Measurements from ENCODE around the gene ATP5MG.
"Not testable (repeated sequence)": the region's sequence is repeated elsewhere in the genome, so short reads cannot be mapped to it uniquely, and the experiment has no call there.

Gene ATP5MG

GRCh38 chr11:118406599-118407166, 5.3 kb downstream of the ATP5MG start:
- no peak for DNase-seq (ENCODE audit: low spot score)

GRCh38 chr11:118410055-118410745, 8.8 kb downstream of the ATP5MG start:
- DNase-seq (ENCODE audit: low spot score): no peak

- no peak for DNase-seq (ENCODE audit: low spot score)
These were observed 10.1 kb downstream of the ATP5MG start for GRCh38 chr11:118411530-118411929.

- no peak for DNase-seq (ENCODE audit: low spot score)
These were observed 11.5 kb downstream of the ATP5MG start for GRCh38 chr11:118412921-118413320.

- no peak for DNase-seq (ENCODE audit: low spot score)
These were observed 13.8 kb downstream of the ATP5MG start for GRCh38 chr11:118415062-118415738.

- peak; percentile 25 for DNase-seq (ENCODE audit: low spot score)
These were observed 14.3 kb downstream of the ATP5MG start for GRCh38 chr11:118415739-118416068.

GRCh38 chr11:118416900-118417299, 15.5 kb downstream of the ATP5MG start:
- not testable (repeated sequence) for DNase-seq (ENCODE audit: low spot score)

- no peak for DNase-seq (ENCODE audit: low spot score)
These were observed 16.4 kb downstream of the ATP5MG start for GRCh38 chr11:118417801-118418200.

GRCh38 chr11:118418766-118419165, 17.4 kb downstream of the ATP5MG start:
- DNase-seq (ENCODE audit: low spot score): no peak

- DNase-seq (ENCODE audit: low spot score): peak; percentile 36
These were observed 26.3 kb downstream of the ATP5MG start for GRCh38 chr11:118427707-118428106.

- no peak for DNase-seq (ENCODE audit: low spot score)
These were observed 29.6 kb downstream of the ATP5MG start for GRCh38 chr11:118430956-118431355.

GRCh38 chr11:118434123-118434552, 32.7 kb downstream of the ATP5MG start:
- no peak for DNase-seq (ENCODE audit: low spot score)

GRCh38 chr11:118434553-118435289, 33.3 kb downstream of the ATP5MG start:
- DNase-seq (ENCODE audit: low spot score): peak; percentile 58

- DNase-seq (ENCODE audit: low spot score): peak; percentile 93
These were observed 34.0 kb downstream of the ATP5MG start for GRCh38 chr11:118435290-118435892.

- DNase-seq (ENCODE audit: low spot score): peak; percentile 95
These were observed 34.7 kb downstream of the ATP5MG start, which contains the start of gene KMT2A for GRCh38 chr11:118435893-118436624. KMT2A (plus strand) TSS chr11:118436492; CDS start chr11:118436513, 21 bp downstream.

GRCh38 chr11:118436639-118437207, 35.3 kb downstream of the ATP5MG start:
- no peak for DNase-seq (ENCODE audit: low spot score)

GRCh38 chr11:118437208-118438125, 36.1 kb downstream of the ATP5MG start:
- DNase-seq (ENCODE audit: low spot score): peak; percentile 11

- DNase-seq (ENCODE audit: low spot score): peak; percentile 24
These were observed 37.0 kb downstream of the ATP5MG start for GRCh38 chr11:118438314-118438931.

GRCh38 chr11:118439646-118440045, 38.2 kb downstream of the ATP5MG start:
- no peak for DNase-seq (ENCODE audit: low spot score)

Data from SK-N-DZ (cell line).